Immature natural killer cell (primary cell): ENCODE results near the gene KLHL6. TPM values are rescaled to one million over a fixed set of nuclear protein-coding genes. Genes with fewer than 3 reads are reported as not detected.
"Not testable (repeated sequence)": the region's sequence is repeated elsewhere in the genome, so short reads cannot be mapped to it uniquely, and the experiment has no call there.

Experiments
- DNase-seq, 3 donors: peaks; one replicate each; pipeline ENCODE4 v3.0.0; 2022; ENCODE audit warnings: mixed read lengths in 1 of 3
- H3K27ac Mint-ChIP-seq, 6 donors: one replicate each; pipeline ENCODE4 v1.8.0; 2020; ENCODE audit warnings: mixed read lengths in 6 of 6, mild to moderate bottlenecking in 5 of 6, inconsistent platforms in 4 of 6, moderate library complexity in 3 of 6
- H3K27me3 Mint-ChIP-seq, 3 donors: one replicate each; pipeline ENCODE4 v1.8.0; 2020 to 2021; ENCODE audit warnings: low read depth in 3 of 3, mild to moderate bottlenecking in 3 of 3, mixed read lengths in 3 of 3, moderate library complexity in 3 of 3, inconsistent platforms in 1 of 3
- H3K36me3 Mint-ChIP-seq, 3 donors: one replicate each; pipeline ENCODE4 v1.8.0; 2020; ENCODE audit warnings: mixed read lengths in 3 of 3, inconsistent platforms in 2 of 3, mild to moderate bottlenecking in 2 of 3
- H3K4me1 Mint-ChIP-seq, 2 donors: one replicate each; pipeline ENCODE4 v1.8.0; 2020; ENCODE audit warnings: inconsistent platforms in 2 of 2, mild to moderate bottlenecking in 2 of 2, mixed read lengths in 2 of 2, moderate library complexity in 1 of 2
- H3K4me3 Mint-ChIP-seq, 5 donors: one replicate each; pipeline ENCODE4 v1.8.0; 2020; ENCODE audit warnings: mild to moderate bottlenecking in 5 of 5, mixed read lengths in 5 of 5, inconsistent platforms in 3 of 5, moderate library complexity in 3 of 5
- H3K9me3 Mint-ChIP-seq, 6 donors: one replicate each; pipeline ENCODE4 v1.8.0; 2020; ENCODE audit warnings: mild to moderate bottlenecking in 6 of 6, mixed read lengths in 6 of 6, inconsistent platforms in 4 of 6, moderate library complexity in 3 of 6
- polyA plus RNA-seq, 3 donors: library from polyadenylated mRNA; unstranded; fragments of 300-500 nt; fragmentation: Illumina TruSeq; gene quantifications; one replicate each; pipeline ENCODE4 v1.2.3, GENCODE V29; 2021

KLHL6 gene
- polyA plus RNA-seq, 3 donors from 2014 or later = 2.2 to 6.1 (median 3.9) TPM

DNA sequence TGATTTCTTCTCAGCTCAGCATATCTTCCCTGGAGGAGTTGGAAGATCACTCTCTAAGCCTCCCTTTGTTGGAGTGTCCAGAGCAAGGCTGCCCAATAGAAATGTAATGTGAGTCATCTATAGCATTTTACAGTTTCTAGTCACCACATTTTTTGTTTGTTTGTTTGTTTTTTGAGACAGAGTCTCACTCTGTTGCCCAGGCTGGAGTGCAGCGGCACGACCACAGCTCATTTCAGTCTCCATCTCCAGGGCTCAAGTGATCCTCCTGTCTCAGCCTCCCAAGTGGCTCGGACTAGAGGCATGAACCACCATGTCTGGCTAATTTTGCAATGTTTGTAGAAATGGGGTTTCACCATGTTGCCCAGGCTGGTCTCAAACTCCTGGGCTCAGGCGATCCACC is 21.3 kb downstream of the KLHL6 start:
- Mint-ChIP-seq H3K9me3 (no peaks in the 10 kb centered on the region), H3K27ac (peak overlapping the region in 3 of 6 donors; percentile 33 to 81 (median 72)), H3K4me1 (peaks cover 34 to 46% of the 10 kb centered on the region in 2 donors), H3K4me3 (no peak overlapping the region), H3K27me3 (peaks cover 0 to 2% (median 0%) of the 10 kb centered on the region in 3 donors), H3K36me3 (peaks cover 0 to 4% (median 0%) of the 10 kb centered on the region in 3 donors)
- DNase-seq = no peak

DNA sequence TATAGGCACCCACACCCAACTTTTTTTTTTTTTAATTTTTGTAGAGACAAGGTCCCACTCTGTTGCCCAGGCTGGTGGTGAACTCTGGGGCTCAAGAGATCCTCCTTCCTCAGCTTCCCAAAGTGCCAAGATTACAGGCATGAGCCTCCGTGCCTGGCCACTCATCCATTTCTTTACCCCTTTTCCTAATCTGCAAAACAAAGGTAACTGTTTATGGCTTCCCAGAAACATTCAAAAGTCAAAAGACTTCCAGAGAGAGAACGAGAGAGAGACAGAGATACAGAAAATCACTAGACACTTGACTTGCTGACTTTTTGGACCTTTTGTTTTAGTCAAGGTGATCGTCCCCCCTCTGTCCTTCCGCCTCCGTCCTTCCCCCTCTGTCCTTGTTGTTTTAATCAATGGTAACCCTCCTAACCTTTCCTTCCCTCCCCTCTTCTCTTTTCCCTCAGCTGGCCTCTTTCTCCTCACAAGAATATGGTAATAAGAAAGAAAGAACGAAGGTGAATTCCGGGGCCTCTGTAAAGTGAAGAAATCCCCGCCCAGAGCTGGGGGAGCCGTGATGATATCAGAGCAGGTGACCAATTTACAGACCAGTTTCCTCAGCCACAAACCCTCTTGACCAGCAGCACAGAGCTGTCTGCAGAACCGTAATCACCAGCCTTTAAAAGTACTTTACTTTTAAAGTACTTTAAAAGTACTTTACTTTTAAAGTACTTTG is 21.9 kb downstream of the KLHL6 start:
- Mint-ChIP-seq H3K9me3 (no peaks in the 10 kb centered on the region), H3K4me3 (peak overlapping the region in 4 of 5 donors; percentile 22 to 59 (median 36)), H3K27ac (peak overlapping the region; percentile 55 to 93 (median 84)), H3K27me3 (peaks cover 0 to 2% (median 0%) of the 10 kb centered on the region in 3 donors), H3K36me3 (peaks cover 0 to 8% (median 3%) of the 10 kb centered on the region in 3 donors), H3K4me1 (peaks cover 32 to 46% of the 10 kb centered on the region in 2 donors)
- peak; percentile 26 to 52 (median 47) for DNase-seq

DNA sequence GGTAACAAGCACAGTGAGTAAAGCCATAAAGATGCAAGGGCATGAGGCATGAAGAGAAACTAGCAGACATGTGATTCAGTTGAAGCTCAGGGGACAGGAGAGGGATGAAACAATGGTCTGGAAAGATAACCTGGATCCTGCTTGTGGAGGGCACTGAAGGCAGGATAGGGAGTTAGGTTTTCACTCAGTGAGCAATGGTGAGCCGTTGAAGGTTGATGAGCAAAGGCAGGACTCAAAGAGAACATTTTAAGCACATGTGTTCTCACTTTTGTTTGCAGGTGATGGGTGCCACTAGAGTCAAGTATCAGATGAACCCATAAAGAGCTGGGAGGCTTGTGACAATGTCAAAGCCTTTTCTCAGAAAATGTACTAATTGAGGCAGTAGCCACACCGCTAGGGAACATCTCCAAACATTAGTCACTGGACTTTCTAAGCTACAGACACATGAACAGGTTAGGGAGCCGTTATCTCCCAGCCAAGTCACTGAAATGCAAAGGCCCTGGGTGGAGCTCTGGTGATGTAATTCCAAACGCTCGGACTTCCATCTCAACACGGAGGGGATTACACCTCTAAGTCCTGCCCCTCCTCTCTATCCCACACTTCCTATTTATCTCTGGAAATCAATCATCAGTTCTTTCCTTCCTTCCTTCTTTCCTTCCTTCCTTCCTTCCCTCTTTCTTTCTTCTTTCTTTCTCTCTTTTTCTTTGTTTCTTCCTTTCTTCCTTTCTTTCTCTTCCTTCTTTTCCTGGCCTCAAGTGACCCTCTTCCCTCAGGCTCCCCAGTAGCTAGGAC is 22.7 kb downstream of the KLHL6 start:
- peaks cover 30 to 44% of the 10 kb centered on the region in 2 donors for H3K4me1 Mint-ChIP-seq
- no peaks in the 10 kb centered on the region for H3K9me3 Mint-ChIP-seq
- DNase-seq = no peak
- H3K36me3 Mint-ChIP-seq = peaks cover 4 to 16% (median 6%) of the 10 kb centered on the region in 3 donors
- peaks cover 0 to 2% (median 0%) of the 10 kb centered on the region in 3 donors for H3K27me3 Mint-ChIP-seq
- peak overlapping the region; percentile 18 to 93 (median 84) for H3K27ac Mint-ChIP-seq
- no peak overlapping the region for H3K4me3 Mint-ChIP-seq

DNA sequence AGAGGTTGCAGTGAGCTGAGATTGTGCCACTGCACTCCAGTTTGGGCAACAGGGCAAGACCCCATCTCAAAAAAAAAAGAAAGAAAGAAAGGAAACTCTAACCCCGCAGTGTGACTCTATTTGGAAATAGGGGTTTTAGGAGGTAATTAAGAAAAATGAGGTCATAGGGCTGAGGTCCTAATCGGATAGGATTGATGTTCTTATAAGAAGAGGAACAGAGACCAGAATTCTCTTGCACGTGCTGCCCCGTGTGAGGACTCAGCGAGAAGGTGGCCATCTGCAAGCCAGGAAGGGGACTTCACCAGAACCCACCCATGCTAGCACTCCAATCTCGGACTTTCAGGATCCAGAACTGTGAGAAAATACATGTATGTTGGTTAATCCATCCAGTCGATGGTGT is 25.8 kb downstream of the KLHL6 start:
- no peaks in the 10 kb centered on the region for H3K9me3 Mint-ChIP-seq
- H3K36me3 Mint-ChIP-seq = peaks cover 15 to 34% (median 25%) of the 10 kb centered on the region in 3 donors
- no peak overlapping the region for H3K4me3 Mint-ChIP-seq

DNA sequence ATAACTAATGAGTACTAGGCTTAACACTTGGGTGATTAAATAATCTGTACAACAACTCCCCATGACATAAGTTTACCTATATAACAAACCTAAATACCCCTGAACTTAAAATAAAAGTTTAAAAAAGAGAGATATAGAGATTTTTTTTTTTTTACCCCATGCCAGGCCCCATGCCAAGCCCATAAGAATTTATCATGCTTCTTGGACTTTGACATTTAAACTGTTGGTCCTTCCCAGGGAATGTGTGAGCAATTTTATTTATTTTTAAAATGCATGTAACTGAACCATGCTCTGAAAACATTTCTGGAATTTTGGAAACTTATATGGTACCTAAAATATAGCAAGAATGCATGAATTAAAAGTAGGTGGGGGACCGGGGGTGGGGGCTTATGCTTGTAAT is 26.3 kb downstream of the KLHL6 start:
- no peak overlapping the region for H3K4me3 Mint-ChIP-seq
- peaks cover 35 to 42% of the 10 kb centered on the region in 2 donors for H3K4me1 Mint-ChIP-seq
- H3K27me3 Mint-ChIP-seq = peaks cover 0 to 2% (median 0%) of the 10 kb centered on the region in 3 donors
- H3K27ac Mint-ChIP-seq = no peak overlapping the region
- H3K9me3 Mint-ChIP-seq = no peaks in the 10 kb centered on the region
- DNase-seq = no peak
- H3K36me3 Mint-ChIP-seq = peaks cover 15 to 39% (median 30%) of the 10 kb centered on the region in 3 donors

More for the DNA sequence above, 25.8 kb downstream of the KLHL6 start:
- no peak for DNase-seq
- Mint-ChIP-seq H3K4me1 (peaks cover 35 to 44% of the 10 kb centered on the region in 2 donors), H3K27ac (peak overlapping the region in 1 of 6 donors; percentile 17), H3K27me3 (peaks cover 0 to 2% (median 0%) of the 10 kb centered on the region in 3 donors)

DNA sequence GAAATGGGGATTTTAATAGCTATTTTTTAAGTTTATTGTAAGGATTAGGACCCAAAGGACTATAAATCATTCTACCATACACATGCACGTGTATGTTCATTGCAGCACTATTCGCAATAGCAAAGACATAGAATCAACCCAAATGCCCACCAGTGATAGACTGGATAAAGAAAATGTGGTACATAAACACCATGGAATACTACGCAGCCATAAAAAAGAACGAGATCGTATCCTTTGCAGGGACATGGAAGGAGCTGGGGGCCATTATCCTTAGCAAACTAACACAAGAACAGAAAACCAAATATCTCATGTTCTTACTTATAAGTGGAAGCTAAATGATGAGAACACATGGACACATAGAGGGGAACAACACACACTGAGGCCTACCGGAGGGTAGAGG is 26.7 kb downstream of the KLHL6 start:
- H3K27me3 Mint-ChIP-seq, H3K4me3 Mint-ChIP-seq, DNase-seq, H3K27ac Mint-ChIP-seq, H3K9me3 Mint-ChIP-seq: not testable (repeated sequence)
- H3K4me1 Mint-ChIP-seq = peaks cover 32 to 38% of the 10 kb centered on the region in 2 donors
- peaks cover 15 to 40% (median 31%) of the 10 kb centered on the region in 3 donors for H3K36me3 Mint-ChIP-seq

DNA sequence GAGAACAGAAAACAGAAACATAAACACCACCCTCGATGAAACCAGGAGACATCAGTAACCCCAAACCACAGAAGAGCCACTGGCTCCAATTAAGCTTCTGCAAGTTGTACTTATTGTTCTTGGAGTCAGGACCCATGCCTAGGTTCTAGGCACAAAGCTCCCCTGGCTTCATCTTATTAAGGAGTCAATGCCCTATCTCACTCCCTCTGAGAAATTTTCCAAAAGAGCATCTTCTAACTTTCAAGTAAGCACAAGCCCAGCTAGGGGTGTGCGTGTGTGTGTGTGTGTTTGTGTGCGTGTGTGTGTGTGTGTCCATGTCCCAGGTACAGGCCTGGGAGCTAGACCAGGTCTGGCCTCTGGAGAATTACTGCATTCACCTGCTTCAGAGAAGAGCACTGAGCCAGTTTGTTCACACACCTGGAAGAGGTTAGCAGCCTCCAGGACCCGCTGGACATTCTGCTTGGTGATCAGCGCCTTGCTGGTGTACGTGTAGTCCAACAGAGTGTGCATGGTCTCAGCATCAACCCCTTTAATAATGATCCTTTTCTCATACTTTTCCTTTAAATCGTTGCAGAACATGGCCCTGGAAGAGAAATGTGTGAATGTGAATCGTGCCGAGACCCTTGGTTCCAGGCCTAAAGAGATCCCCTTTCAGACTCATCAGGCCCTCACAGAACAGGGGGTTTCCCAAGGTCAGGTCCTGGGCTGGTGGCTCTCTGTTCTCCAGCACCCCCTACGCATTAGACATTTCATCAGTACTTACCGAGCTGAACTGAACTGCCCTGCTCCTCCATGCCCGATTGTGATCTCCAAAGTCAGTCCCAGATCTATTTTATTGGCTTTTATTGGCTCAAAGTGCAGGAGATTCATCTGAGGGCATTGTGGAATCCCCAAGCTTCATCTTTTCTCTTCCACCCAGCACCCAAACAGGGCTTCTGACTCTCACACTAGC is 27.8 kb downstream of the KLHL6 start:
- peaks cover 28% of the 10 kb centered on the region in 2 donors for H3K4me1 Mint-ChIP-seq
- peak overlapping the region; percentile 36 to 77 (median 64) for H3K27ac Mint-ChIP-seq
- no peaks in the 10 kb centered on the region for H3K27me3 Mint-ChIP-seq

DNA sequence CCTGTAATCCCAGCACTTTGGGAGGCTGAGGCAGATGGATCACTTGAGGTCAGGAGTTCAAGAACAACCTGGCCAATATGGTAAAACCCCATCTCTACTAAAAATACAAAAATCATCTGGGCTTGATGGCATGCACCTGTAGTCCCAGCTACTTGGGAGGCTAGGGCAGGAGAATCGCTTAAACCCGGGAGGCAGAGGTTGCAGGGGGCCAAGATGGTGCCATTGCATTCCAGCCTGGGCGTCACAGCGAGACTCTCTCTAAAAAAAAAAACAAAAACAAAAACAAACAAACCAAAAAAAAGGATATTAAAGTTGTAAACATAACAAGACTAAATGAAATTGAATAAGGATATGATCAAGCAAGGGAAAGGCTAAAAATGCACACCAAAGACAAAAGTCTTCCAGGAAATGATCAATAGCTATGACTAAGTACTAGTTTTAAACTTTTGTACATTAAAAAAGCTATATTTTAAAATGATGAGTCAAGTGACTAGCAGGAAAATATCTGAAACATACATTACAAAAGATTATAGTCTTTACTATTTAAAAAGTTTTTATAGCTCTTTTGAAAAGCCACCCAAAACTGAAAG is 28.6 kb downstream of the KLHL6 start:
- Mint-ChIP-seq H3K9me3 (no peaks in the 10 kb centered on the region), H3K36me3 (peaks cover 15 to 40% (median 31%) of the 10 kb centered on the region in 3 donors), H3K27me3 (no peaks in the 10 kb centered on the region), H3K4me3 (peak overlapping the region in 4 of 5 donors; percentile 2 to 39 (median 19)), H3K4me1 (peaks cover 22% of the 10 kb centered on the region in 2 donors), H3K27ac (peak overlapping the region; percentile 36 to 77 (median 64))
- DNase-seq = no peak

More for the DNA sequence above, 27.8 kb downstream of the KLHL6 start:
- peak overlapping the region in 4 of 5 donors; percentile 2 to 39 (median 19) for H3K4me3 Mint-ChIP-seq
- H3K9me3 Mint-ChIP-seq = no peaks in the 10 kb centered on the region
- peaks cover 15 to 40% (median 31%) of the 10 kb centered on the region in 3 donors for H3K36me3 Mint-ChIP-seq
- DNase-seq = peak; percentile 24 to 34 (median 30)

DNA sequence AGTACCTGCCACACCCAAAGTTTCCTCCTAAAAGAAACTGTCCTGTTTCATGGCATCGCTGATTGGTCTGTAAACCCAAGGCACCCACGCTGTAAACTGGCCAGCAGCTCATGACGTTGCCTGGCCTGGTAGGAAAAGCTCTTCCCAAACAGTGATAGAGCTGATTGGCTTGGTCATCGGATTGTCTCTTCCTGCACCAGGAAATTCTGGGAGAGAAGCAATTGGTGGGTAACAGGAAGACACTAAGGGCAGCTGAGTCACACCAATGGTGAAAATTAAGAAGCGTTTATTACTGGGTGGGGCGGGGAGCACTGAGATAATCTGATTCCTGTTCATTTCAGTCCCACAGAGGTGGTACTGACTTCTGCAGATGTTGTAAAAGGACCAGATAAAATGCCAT is 31.0 kb downstream of the KLHL6 start:
- H3K4me3 Mint-ChIP-seq = no peak overlapping the region
- H3K27me3 Mint-ChIP-seq = no peaks in the 10 kb centered on the region
- peaks cover 22 to 43% (median 31%) of the 10 kb centered on the region in 3 donors for H3K36me3 Mint-ChIP-seq
- peak overlapping the region in 2 of 6 donors; percentile 36 to 50 for H3K27ac Mint-ChIP-seq
- H3K9me3 Mint-ChIP-seq = no peaks in the 10 kb centered on the region
- DNase-seq = no peak
- H3K4me1 Mint-ChIP-seq = peaks cover 21 to 22% of the 10 kb centered on the region in 2 donors

DNA sequence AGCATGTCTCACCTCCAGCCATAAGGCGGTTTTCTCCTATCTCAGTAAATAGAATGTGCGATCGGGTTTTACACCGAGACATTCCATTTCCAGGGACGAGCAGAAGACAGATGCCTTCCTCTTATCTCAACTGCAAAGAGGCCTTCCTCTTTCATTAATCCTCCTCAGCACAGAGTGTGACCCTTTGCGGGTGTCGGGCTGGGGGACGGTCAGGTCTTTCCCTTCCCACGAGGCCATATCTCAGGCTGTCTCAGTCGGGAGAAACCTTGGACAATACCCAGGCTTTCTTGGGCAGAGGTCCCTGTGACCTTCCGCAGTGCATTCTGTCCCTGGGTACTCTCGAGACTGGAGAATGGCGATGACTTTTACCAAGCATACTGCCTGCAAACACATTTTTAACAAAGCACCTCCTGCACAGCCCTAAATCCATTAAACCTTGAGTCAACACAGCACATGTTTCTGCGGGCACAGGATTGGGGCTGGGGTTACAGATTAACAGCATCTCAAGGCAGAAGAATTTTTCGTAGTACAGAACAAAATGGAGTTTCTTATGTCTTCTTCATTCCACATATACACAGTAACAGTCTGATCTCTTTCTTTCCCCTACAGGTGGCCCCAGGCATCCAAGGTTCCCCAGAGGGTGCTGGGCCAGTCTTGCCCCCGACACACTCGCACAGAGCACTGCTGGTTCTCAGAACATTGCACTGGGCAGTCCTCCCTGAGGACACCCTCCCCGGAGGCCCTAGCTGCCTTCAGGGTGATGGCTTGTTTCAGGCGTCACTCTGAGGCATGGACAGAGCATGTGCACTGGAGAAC is 34.6 kb downstream of the KLHL6 start:
- not testable (repeated sequence) for DNase-seq, H3K4me3 Mint-ChIP-seq, H3K27me3 Mint-ChIP-seq, H3K9me3 Mint-ChIP-seq
- peaks cover 13 to 33% (median 13%) of the 10 kb centered on the region in 3 donors for H3K36me3 Mint-ChIP-seq
- peaks cover 28% of the 10 kb centered on the region in 2 donors for H3K4me1 Mint-ChIP-seq
- H3K27ac Mint-ChIP-seq = peak overlapping the region in 2 of 6 donors; percentile 6 to 47

DNA sequence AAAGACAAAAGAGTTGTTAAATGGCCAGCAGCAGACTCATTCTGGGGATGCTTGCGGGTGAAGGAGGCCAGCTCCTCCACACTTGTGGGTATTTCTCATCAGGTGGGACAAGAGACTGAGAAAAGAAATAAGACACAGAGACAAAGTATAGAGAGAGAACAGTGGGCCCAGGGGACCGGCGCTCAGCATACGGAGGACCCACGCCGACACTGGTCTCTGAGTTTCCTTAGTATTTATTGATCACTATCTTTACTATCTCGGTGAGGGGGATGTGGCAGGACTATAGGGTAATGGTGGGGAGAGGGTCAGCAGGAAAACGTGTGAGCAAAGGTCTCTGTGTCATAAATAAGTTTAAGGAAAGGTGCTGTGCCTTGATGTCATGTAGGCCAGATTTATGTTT is 35.2 kb downstream of the KLHL6 start:
- not testable (repeated sequence) for H3K27me3 Mint-ChIP-seq

DNA sequence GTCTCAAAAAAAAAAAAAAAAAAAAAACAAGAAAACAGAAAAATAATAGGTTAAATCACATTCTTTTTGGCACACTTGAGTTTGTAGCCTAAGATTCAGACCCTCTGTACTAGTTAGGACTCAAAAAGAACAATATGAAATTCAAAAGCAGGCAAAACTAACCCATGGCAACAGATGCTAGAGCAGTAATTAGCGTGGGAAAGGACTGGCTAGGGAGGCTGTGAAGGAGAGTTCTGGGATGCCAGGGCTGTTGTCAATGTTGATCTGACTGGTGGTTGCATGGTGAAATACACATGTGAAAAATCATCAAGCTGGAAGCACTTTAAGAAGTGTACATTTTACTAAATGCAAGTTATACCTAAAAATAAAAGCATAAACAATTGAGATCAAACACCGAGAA is 35.6 kb downstream of the KLHL6 start:
- Mint-ChIP-seq H3K4me1 (peaks cover 35 to 36% of the 10 kb centered on the region in 2 donors), H3K27ac (peak overlapping the region in 1 of 6 donors; percentile 1), H3K36me3 (peaks cover 7 to 26% (median 7%) of the 10 kb centered on the region in 3 donors), H3K9me3 (no peaks in the 10 kb centered on the region), H3K4me3 (no peak overlapping the region), H3K27me3 (no peaks in the 10 kb centered on the region)
- no peak for DNase-seq

More for the DNA sequence above, 35.2 kb downstream of the KLHL6 start:
- H3K4me1 Mint-ChIP-seq = peaks cover 32 to 35% of the 10 kb centered on the region in 2 donors
- H3K27ac Mint-ChIP-seq = peak overlapping the region in 2 of 6 donors; percentile 1 to 6
- H3K4me3 Mint-ChIP-seq, H3K9me3 Mint-ChIP-seq, DNase-seq: not testable (repeated sequence)
- H3K36me3 Mint-ChIP-seq = peaks cover 9 to 28% (median 9%) of the 10 kb centered on the region in 3 donors
